HG03060 (cell line): ENCODE measurements around the gene KLF12.

Source experiments
- ATAC-seq: cut with Tn5 transposase; IDR thresholded peaks from one replicate; pipeline ENCODE4 v1.9.1; 2021; ENCODE audit warnings: low read depth, moderate number of reproducible peaks; ENCODE audit not compliant: unreplicated experiment

The KLF12 gene

GRCh38 chr13:74104661-74105275 is 29.4 kb downstream of the KLF12 start:
- ATAC-seq, result no peak

GRCh38 chr13:74103970-74104555 is 30.1 kb downstream of the KLF12 start:
- ATAC-seq, result no peak

DNA sequence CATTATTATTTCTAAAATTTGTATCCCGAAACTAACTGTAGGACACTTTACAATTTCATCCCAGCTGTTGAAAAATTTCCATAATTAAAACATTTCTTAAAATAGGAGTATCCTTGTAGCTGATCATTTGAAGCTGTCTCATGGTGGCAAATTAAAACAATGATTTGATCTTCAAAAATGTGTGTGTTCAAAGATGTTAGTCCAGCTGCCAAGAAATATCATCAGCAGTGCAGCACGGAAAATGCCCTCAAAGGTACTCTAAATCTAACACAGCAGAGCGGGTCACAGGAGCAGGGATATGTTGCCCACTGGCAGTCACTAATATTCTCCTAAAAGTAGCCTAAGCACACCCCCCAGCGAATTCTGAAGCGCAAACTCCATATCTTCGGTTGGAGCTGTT is 31.0 kb downstream of the KLF12 start:
- no peak for ATAC-seq

GRCh38 chr13:74102691-74103090 is 31.5 kb downstream of the KLF12 start:
- ATAC-seq, result no peak

- ATAC-seq, result no peak
Measured at GRCh38 chr13:74101436-74101835, 32.8 kb downstream of the KLF12 start.

DNA sequence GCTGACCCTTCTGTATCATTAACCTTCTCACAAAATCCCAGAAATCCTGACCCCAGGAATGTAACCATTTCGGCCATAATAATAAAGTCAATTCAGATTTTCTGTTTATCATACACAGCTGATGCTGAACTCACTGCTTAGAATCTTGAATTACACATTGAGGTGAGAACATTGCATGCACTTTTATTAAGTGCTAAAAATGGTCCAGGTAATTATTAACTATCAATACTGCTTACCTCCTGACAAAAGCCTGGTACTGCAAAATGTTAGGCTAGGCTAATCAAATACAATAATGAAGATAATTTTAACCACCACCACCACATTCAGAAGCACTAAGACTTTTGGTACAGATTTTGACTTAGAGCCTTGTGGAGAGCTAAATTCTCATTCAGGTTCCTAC is 36.1 kb downstream of the KLF12 start:
- ATAC-seq, result no peak

DNA sequence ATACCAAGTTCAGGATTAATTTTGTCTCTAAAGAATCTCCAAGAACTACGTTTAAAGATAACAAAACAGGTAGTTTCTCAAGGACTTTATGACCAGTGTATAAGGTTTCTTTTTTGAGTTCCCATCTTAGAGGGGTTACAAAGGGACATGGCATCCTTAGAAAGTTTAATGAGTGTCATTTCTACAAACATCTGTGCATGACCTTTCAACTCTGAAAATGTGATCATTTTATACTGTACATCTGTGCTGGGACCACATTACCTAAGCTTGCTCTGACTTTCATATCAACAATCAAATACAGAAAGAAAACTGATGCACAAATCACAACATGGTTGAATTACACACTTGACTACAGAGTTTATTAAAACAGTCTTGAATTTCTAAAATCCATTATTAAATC is 37.1 kb downstream of the KLF12 start:
- ATAC-seq, result no peak

DNA sequence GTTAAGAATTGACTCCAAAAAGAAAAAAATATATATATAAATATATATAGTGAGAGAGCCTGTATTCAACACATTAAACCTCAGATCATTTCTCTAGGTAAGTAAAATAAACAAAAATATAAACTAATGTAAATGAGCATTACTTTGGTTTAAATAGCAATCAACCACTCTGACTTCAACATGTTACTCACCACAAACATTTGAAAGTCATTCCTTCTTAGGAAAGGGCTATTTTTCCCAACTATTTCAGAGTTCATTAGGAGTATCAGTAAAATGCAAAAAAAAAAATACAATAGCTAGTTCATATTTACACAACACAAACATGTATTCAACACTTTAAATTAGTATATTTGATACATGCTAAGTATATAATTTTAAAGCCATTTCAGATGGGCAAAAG is 40.5 kb downstream of the KLF12 start:
- no peak for ATAC-seq

DNA sequence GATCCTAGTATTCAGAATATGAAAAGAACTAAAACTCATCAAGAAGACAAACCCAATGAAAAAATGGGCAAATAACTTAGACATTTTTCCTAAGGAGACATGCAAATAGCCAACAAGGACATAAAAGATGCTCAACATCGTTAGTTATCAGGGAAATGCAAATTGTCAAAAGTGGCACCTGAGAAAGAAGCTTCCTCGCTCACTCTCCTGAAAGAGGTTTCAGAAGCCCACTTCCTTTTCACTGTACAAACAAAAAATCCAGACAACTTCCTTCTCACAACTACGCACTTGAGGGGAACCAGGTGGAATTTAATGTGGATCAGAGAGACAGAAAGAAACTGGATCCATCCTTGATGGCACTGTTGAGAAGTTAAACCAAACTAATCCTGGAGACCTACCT is 41.5 kb downstream of the KLF12 start:
- ATAC-seq, result no peak

DNA sequence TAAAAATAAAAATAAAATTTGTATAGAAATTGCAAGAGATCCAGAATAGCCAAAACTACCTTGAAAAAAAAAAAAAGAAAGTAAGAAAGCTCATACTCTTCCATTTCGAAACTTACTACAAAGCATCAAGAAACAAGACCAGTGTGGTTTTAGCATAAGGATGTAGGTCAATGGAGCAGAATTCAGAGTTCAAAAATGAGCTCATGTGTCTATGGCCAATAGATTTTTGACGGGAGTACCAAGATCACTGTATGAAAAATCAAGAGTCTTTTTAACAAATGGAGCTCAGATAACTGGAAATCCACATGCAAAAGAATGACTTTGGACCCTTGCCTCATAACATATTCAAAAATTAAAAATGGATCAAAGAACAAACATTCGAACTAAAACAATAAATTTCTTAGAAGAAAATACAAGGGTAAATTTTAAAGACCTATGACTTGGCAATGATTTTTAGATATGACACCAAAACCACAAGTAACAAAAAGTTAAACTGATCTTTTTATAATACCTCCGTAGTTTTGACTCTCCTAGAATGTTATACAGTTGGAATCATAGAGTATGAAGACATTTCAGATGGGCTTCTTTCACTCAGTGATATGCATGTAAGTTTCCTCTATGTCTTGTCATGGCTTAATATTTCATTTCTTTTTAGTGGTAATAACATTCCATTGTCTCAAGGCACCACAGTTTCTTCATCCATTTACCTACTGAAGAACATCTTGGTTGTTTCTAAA is 43.2 kb downstream of the KLF12 start:
- no peak for ATAC-seq

DNA sequence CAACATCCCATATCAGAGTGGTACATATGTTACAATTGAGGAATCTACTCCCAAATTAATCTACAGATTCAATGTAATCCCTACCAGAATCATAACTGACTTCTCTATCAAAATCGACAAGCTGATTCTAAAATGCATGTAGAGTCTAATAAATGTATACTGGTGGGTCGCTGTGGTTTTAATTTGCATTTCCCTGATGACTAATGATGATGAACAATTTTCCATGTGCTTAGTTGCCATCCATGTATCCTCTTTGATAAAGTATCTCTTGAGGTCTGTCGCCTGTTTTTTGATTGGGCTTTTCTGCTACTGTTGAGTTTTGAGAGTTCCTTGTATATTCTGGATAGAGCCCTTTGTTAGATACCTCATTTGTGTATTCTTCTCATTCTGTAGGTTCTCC is 43.8 kb downstream of the KLF12 start:
- ATAC-seq, result no peak

DNA sequence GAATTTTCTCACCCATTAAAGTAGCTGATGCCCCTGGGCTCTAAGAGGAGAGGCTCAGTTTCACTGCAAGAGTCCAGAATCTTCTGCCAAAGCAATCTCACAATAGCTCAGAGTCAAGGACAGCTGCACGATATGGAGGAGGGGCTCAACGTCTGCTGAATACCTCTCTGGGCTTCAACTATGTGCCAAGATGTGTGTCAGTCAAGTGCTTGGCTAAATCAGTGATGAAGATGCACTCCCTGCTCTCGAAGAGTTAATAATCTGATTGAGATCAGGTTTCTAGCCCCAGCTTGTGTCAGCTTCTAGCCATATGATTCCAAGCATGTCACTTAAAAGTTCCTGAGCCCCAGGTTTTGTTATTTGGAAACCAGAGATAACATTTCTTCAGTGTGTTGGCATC is 46.8 kb downstream of the KLF12 start:
- ATAC-seq, result no peak
